RCC 7860 (cell line): ENCODE data around the gene ZNRD2.

Experiments
- DNase-seq: peaks from one replicate; pipeline ENCODE4 v3.0.0-alpha.2; 2015; ENCODE audit warnings: low spot score
- FAIRE-seq: peaks from 2 replicates; lab custom pipeline; 2012; peaks lifted over from hg19 to GRCh38; lab: Jason Lieb, UNC

ZNRD2 gene

GRCh38 chr11:65606876-65607613, 36.8 kb downstream of the ZNRD2 start:
- DNase-seq (no peak), FAIRE-seq (no peak)

GRCh38 chr11:65607614-65608426, 37.5 kb downstream of the ZNRD2 start:
- FAIRE-seq: no peak
- no peak for DNase-seq

GRCh38 chr11:65609229-65609628, 39.0 kb downstream of the ZNRD2 start:
- no peak for DNase-seq

GRCh38 chr11:65609665-65610064, 39.4 kb downstream of the ZNRD2 start:
- no peak for FAIRE-seq
- DNase-seq: no peak

More at GRCh38 chr11:65609229-65609628, 39.0 kb downstream of the ZNRD2 start:
- FAIRE-seq: no peak

GRCh38 chr11:65610404-65610803, 40.1 kb downstream of the ZNRD2 start:
- no peak for DNase-seq

GRCh38 chr11:65611028-65611757, 40.9 kb downstream of the ZNRD2 start:
- FAIRE-seq (no peak), DNase-seq (no peak)

More at GRCh38 chr11:65610404-65610803, 40.1 kb downstream of the ZNRD2 start:
- FAIRE-seq: no peak

- no peak for FAIRE-seq
- no peak for DNase-seq
Measured at GRCh38 chr11:65611758-65612603, 41.7 kb downstream of the ZNRD2 start.

- DNase-seq (no peak), FAIRE-seq (no peak)
Measured at GRCh38 chr11:65612691-65613090, 42.4 kb downstream of the ZNRD2 start.

GRCh38 chr11:65613091-65613928, 43.0 kb downstream of the ZNRD2 start:
- no peak for FAIRE-seq
- DNase-seq: no peak

GRCh38 chr11:65615229-65615949, 45.1 kb downstream of the ZNRD2 start, which contains the start of gene PCNX3:
Gene PCNX3, plus strand, starts transcription at chr11:65615776. Its CDS starts 536 bp downstream, at chr11:65616312.
- FAIRE-seq (peak; percentile 94), DNase-seq (peak; percentile 99)

GRCh38 chr11:65615950-65616574, 45.8 kb downstream of the ZNRD2 start:
- no peak for FAIRE-seq
- DNase-seq: peak; percentile 3

- FAIRE-seq: no peak
- DNase-seq: no peak
Measured at GRCh38 chr11:65616575-65617001, 46.3 kb downstream of the ZNRD2 start.

GRCh38 chr11:65617136-65617850, 47.0 kb downstream of the ZNRD2 start:
- no peak for DNase-seq
- no peak for FAIRE-seq

- DNase-seq (no peak), FAIRE-seq (no peak)
Measured at GRCh38 chr11:65617990-65618751, 47.9 kb downstream of the ZNRD2 start.

GRCh38 chr11:65618763-65619162, 48.5 kb downstream of the ZNRD2 start:
- DNase-seq (no peak), FAIRE-seq (no peak)

GRCh38 chr11:65619281-65619928, 49.1 kb downstream of the ZNRD2 start:
- no peak for FAIRE-seq
- DNase-seq: no peak
